ENCODE data around the gene COG1. TPM values are rescaled to one million over a fixed set of nuclear protein-coding genes. Genes with fewer than 3 reads are reported as not detected.

The COG1 gene
- total and polyA plus RNA-seq, 9 of the 15 experiments (the other 6 are each of a cell fraction or from before 2014, with no cell fraction given), result 9.5 to 26.8 (median 12.9) TPM

DNA sequence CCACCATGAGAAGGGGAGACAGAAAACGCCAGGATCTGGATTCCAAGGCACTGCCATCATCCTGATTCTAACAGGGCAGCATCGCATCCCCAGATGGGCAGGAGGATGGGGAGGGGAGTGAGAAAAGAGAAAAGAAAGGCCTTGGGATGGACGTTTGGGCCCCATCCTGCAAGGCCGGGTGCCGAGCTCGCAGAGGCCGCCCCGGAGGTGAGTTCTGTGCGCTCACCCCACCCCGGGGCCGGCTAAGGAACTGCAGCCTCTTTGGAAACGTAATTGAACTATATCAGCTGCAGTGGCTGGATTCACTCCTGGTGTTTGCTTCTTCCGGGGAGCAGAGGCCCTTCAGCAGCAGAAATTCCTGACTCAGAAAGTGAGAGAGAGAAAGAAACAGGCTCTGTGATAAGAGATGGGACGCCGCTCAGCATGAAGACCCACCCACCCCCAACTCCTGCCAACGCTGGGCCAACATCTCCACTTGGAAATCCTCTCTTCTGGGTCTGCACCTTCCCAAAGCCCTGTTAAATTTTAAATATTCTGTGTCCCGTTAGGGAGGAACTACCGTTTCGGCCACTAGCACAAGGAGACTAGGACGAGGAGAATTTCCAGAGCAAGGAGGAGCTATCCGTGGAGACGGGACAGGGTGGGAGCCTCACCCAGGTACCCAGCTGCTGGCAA, 36.6 kb upstream of the COG1 start (continued):
- TF ChIP-seq, protein P1, sequence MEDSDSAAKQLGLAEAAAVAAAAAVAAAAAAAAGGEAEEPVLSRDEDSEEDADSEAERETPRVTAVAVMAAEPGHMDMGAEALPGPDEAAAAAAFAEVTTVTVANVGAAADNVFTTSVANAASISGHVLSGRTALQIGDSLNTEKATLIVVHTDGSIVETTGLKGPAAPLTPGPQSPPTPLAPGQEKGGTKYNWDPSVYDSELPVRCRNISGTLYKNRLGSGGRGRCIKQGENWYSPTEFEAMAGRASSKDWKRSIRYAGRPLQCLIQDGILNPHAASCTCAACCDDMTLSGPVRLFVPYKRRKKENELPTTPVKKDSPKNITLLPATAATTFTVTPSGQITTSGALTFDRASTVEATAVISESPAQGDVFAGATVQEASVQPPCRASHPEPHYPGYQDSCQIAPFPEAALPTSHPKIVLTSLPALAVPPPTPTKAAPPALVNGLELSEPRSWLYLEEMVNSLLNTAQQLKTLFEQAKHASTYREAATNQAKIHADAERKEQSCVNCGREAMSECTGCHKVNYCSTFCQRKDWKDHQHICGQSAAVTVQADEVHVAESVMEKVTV (CRISPR knock-in tag; IDR thresholded peaks at IDR 0.05), result 0 out of 2 replicates have a peak, but pooled peaks have one; percentile 31
- TF ChIP-seq, protein P2, sequence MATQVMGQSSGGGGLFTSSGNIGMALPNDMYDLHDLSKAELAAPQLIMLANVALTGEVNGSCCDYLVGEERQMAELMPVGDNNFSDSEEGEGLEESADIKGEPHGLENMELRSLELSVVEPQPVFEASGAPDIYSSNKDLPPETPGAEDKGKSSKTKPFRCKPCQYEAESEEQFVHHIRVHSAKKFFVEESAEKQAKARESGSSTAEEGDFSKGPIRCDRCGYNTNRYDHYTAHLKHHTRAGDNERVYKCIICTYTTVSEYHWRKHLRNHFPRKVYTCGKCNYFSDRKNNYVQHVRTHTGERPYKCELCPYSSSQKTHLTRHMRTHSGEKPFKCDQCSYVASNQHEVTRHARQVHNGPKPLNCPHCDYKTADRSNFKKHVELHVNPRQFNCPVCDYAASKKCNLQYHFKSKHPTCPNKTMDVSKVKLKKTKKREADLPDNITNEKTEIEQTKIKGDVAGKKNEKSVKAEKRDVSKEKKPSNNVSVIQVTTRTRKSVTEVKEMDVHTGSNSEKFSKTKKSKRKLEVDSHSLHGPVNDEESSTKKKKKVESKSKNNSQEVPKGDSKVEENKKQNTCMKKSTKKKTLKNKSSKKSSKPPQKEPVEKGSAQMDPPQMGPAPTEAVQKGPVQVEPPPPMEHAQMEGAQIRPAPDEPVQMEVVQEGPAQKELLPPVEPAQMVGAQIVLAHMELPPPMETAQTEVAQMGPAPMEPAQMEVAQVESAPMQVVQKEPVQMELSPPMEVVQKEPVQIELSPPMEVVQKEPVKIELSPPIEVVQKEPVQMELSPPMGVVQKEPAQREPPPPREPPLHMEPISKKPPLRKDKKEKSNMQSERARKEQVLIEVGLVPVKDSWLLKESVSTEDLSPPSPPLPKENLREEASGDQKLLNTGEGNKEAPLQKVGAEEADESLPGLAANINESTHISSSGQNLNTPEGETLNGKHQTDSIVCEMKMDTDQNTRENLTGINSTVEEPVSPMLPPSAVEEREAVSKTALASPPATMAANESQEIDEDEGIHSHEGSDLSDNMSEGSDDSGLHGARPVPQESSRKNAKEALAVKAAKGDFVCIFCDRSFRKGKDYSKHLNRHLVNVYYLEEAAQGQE (IDR thresholded peaks at IDR 0.05; ENCODE audit: borderline replicate concordance), result peak; percentile 74; the same call in 1 of the 2 replicates
- TF ChIP-seq, protein P2 (CRISPR knock-in tag; IDR thresholded peaks at IDR 0.05; ENCODE audit: low read depth), result no peak
- TF ChIP-seq, protein P3, sequence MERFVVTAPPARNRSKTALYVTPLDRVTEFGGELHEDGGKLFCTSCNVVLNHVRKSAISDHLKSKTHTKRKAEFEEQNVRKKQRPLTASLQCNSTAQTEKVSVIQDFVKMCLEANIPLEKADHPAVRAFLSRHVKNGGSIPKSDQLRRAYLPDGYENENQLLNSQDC (CRISPR knock-in tag; IDR thresholded peaks at IDR 0.05), result no peak
- TF ChIP-seq RB1 (IDR thresholded peaks at IDR 0.05; ENCODE audit: low read depth), result peak; percentile 28; the same call in 1 of the 2 replicates
- TF ChIP-seq ZNF668 (CRISPR knock-in tag; IDR thresholded peaks at IDR 0.05), result no peak
- peak in 1 of 3 experiments; percentile 13 for TF ChIP-seq YY1 (IDR thresholded peaks at IDR 0.05; ENCODE audit: borderline replicate concordance in 1 of 3, control insufficient read depth in 1 of 3, extremely low read depth in 1 of 3, insufficient read depth in 3 of 3, insufficient read length in 1 of 3, insufficient replicate concordance in 2 of 3, low read depth in 1 of 3, low read length in 2 of 3)
- TF ChIP-seq ZNF41 (CRISPR knock-in tag; conservative IDR thresholded peaks at IDR 0.05), result 0 out of 2 replicates have a peak, but pooled peaks have one; percentile 53
- TF ChIP-seq CTCF (IDR thresholded peaks at IDR 0.05 in 2 of 3, conservative IDR thresholded peaks at IDR 0.05 in 1 of 3; ENCODE audit: insufficient read depth in 2 of 3, low read depth in 1 of 3, low read length in 3 of 3), result peak; percentile 81 to 87 (median 85)

Measured in K562 (cell line).